Activated B cell treated with CpG ODN at 0.5 μM for 24 hours (primary cell): ENCODE data around the gene AFF3. TPM values are rescaled to one million over a fixed set of nuclear protein-coding genes. Genes with fewer than 3 reads are reported as not detected.

Experiments used
- ATAC-seq: fragments of 200-7000 bp; cut with Tn5 transposase; one replicate; pipeline ENCODE4 v1.10.0; 2021; ENCODE audit warnings: low read depth, mild to moderate bottlenecking, moderate library complexity
- CTCF ChIA-PET: fragments of 350-600 bp; sonication (Branson Sonifier 250); formaldehyde crosslinking; loops from one replicate; lab custom pipeline; 2021; ENCODE audit warnings: antibody characterized with exemption; lab: Charles Lee
- POLR2A ChIA-PET: fragments of 350-600 bp; sonication (Branson Sonifier 250); formaldehyde crosslinking; loops from one replicate; lab custom pipeline; 2021; ENCODE audit warnings: antibody characterized with exemption; lab: Charles Lee
- DNase-seq: peaks from one replicate; pipeline ENCODE4 v3.0.0; 2022
- H3K27ac Mint-ChIP-seq: one replicate; pipeline ENCODE4 v1.8.0; 2020; ENCODE audit warnings: mixed read lengths
- H3K27me3 Mint-ChIP-seq: one replicate; pipeline ENCODE4 v1.8.0; 2021; ENCODE audit warnings: mixed read lengths
- H3K36me3 Mint-ChIP-seq: one replicate; pipeline ENCODE4 v1.8.0; 2021; ENCODE audit warnings: low read depth, mixed read lengths
- H3K4me1 Mint-ChIP-seq: one replicate; pipeline ENCODE4 v1.8.0; 2021; ENCODE audit warnings: mixed read lengths
- H3K4me3 Mint-ChIP-seq: one replicate; pipeline ENCODE4 v1.8.0; 2020; ENCODE audit warnings: mild to moderate bottlenecking, mixed read lengths
- H3K9me3 Mint-ChIP-seq: one replicate; pipeline ENCODE4 v1.8.0; 2020; ENCODE audit warnings: mixed read lengths
- intact Hi-C: fragments of 100-400 bp; cut with micrococcal nuclease; formaldehyde crosslinking; loops from one replicate; pipeline ENCODE4 v1.15.1; 2024
- total RNA-seq: library from RNA; stranded (reverse); gene quantifications from 2 replicates; pipeline ENCODE4 v1.2.3, GENCODE V29; 2022
- TF ChIP-seq, protein P1 (sequence below): fragments of 200-600 bp; IDR thresholded peaks from one replicate; pipeline ENCODE4 v1.8.0; 2022; ENCODE audit warnings: antibody characterized with exemption, mild to moderate bottlenecking

Gene AFF3
- total RNA-seq, 1 donor from 2014 or later, result 271 TPM

- TF ChIP-seq, protein P1, sequence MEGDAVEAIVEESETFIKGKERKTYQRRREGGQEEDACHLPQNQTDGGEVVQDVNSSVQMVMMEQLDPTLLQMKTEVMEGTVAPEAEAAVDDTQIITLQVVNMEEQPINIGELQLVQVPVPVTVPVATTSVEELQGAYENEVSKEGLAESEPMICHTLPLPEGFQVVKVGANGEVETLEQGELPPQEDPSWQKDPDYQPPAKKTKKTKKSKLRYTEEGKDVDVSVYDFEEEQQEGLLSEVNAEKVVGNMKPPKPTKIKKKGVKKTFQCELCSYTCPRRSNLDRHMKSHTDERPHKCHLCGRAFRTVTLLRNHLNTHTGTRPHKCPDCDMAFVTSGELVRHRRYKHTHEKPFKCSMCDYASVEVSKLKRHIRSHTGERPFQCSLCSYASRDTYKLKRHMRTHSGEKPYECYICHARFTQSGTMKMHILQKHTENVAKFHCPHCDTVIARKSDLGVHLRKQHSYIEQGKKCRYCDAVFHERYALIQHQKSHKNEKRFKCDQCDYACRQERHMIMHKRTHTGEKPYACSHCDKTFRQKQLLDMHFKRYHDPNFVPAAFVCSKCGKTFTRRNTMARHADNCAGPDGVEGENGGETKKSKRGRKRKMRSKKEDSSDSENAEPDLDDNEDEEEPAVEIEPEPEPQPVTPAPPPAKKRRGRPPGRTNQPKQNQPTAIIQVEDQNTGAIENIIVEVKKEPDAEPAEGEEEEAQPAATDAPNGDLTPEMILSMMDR, result no peak
- peaks cover 81% of the 10 kb centered on the region for H3K36me3 Mint-ChIP-seq
- H3K4me1 Mint-ChIP-seq, result peaks cover 4% of the 10 kb centered on the region
- DNase-seq (no peak), ATAC-seq (no peak)
- H3K9me3 Mint-ChIP-seq, result no peaks in the 10 kb centered on the region
- peak overlapping the region; percentile 20 for H3K27ac Mint-ChIP-seq
- intact Hi-C loops, result no loop called here
- ChIA-PET POLR2A (no interaction called here), CTCF (no interaction called here)
- H3K27me3 Mint-ChIP-seq, result no peaks in the 10 kb centered on the region
- no peak overlapping the region for H3K4me3 Mint-ChIP-seq
These were observed 159.6 kb downstream of the AFF3 start for GRCh38 chr2:99982744-99983143.

- POLR2A ChIA-PET, result no interaction called here
- Mint-ChIP-seq H3K27ac (no peak overlapping the region), H3K27me3 (no peaks in the 10 kb centered on the region), H3K4me1 (peaks cover 2% of the 10 kb centered on the region), H3K36me3 (peaks cover 81% of the 10 kb centered on the region), H3K9me3 (no peaks in the 10 kb centered on the region), H3K4me3 (no peak overlapping the region)
- CTCF ChIA-PET, result no interaction called here
- TF ChIP-seq, protein P1, result no peak
- DNase-seq, result no peak
- intact Hi-C loops, result no loop called here
- no peak for ATAC-seq
These were observed 160.6 kb downstream of the AFF3 start for GRCh38 chr2:99981840-99982239.

DNA sequence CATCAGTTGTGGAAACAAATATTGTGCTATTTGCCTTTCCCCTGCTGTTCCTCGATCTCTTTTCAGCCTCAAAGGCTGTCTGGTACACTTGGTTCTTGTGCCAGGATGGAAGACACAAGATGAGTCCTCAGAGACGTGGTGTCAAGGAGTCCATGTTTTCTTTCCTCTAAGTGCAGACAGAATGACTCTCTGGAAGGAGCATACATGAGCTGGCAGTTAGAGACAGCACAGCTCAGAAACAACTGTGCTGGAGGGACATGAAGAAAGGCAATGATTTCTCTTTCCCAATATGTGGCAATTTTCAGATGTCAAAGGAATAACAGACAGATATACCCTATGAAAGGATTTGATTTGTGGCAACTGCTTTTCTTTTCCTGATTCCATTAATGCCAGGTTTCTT is 162.2 kb downstream of the AFF3 start:
- Mint-ChIP-seq H3K27ac (peak overlapping the region; percentile 26), H3K36me3 (peaks cover 83% of the 10 kb centered on the region)
- CTCF ChIA-PET, result no interaction called here

DNA sequence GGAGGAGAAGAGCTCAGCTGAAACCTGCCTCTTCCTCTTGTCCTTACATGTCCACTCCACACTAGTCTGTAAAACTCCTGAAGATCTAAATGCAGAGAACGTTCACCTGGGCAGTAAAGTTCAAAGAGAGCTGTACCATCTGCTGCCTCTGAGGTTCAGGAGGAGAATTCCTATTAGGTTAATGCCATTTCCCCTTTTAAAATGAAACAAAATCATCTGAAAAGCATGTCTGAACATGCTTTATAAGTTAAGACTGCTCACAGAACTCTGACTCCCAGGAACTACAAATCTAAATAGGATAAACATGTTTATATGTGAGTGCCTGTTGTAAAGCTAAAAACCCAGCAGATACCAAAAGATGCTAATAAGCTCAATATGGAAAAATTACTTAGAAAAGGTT is 164.4 kb downstream of the AFF3 start:
- H3K36me3 Mint-ChIP-seq, result peaks cover 89% of the 10 kb centered on the region
- ChIA-PET POLR2A (no interaction called here), CTCF (interaction anchor here (0.6 to 1.2 kb wide), 2 partner anchors 14 to 286 kb away, joined by 3 to 6 read pairs; no protein-coding TSS in a partner anchor)
- peaks cover 18% of the 10 kb centered on the region for H3K4me1 Mint-ChIP-seq
- ATAC-seq (no peak), DNase-seq (no peak)
- no peaks in the 10 kb centered on the region for H3K27me3 Mint-ChIP-seq
- H3K27ac Mint-ChIP-seq, result no peak overlapping the region
- no peak overlapping the region for H3K4me3 Mint-ChIP-seq
- H3K9me3 Mint-ChIP-seq, result no peaks in the 10 kb centered on the region
- intact Hi-C loops, result no loop called here
- TF ChIP-seq, protein P1, result no peak

More for the DNA sequence above, 162.2 kb downstream of the AFF3 start:
- TF ChIP-seq, protein P1, result no peak
- peaks cover 10% of the 10 kb centered on the region for H3K4me1 Mint-ChIP-seq
- POLR2A ChIA-PET, result no interaction called here
- ATAC-seq, result no peak
- no peaks in the 10 kb centered on the region for H3K9me3 Mint-ChIP-seq
- intact Hi-C loops, result no loop called here
- no peaks in the 10 kb centered on the region for H3K27me3 Mint-ChIP-seq
- DNase-seq, result no peak
- no peak overlapping the region for H3K4me3 Mint-ChIP-seq

DNA sequence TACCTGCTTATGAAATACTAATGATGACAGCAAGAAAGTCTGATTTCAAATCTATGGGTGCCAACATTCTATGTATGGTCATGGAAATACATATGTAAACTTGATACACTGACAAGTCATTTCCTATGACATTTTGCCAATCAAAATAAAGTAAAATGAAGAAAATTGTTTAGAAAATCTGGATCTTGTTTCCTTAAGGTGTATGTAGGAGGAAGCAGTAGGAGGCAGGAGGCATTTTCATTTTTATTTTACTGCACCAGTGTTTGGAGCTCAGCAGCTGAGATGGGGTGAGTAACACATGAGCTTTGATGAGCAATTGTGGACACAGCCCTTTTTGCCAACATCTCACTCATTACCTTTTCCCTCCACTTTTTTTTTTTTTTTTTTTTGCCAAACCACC is 167.0 kb downstream of the AFF3 start:
- DNase-seq (no peak), ATAC-seq (no peak)
- intact Hi-C loops, result no loop called here
- Mint-ChIP-seq H3K4me1 (peaks cover 21% of the 10 kb centered on the region), H3K27me3 (no peaks in the 10 kb centered on the region), H3K4me3 (no peak overlapping the region), H3K36me3 (peaks cover 91% of the 10 kb centered on the region), H3K27ac (peak overlapping the region; percentile 35), H3K9me3 (no peaks in the 10 kb centered on the region)
- ChIA-PET POLR2A (interaction anchor here (0.6 to 1.2 kb wide), 6 partner anchors 8 to 370 kb away, joined by 3 to 14 read pairs (median 7); no protein-coding TSS in a partner anchor), CTCF (no interaction called here)
- TF ChIP-seq, protein P1, result no peak
